Endodermal cell (in vitro differentiated cells): Measurements from ENCODE around the gene SDS. TPM values are rescaled to one million over a fixed set of nuclear protein-coding genes. Genes with fewer than 3 reads are reported as not detected.

Experiments used
- DNase-seq: peaks from one replicate; pipeline ENCODE4 v3.0.0-alpha.2; 2017
- H3K27ac ChIP-seq: 2 replicates; pipeline ENCODE4 v1.5.1; 2013; ENCODE audit warnings: mild to moderate bottlenecking, low read depth, low read length, moderate library complexity
- H3K27me3 ChIP-seq: 2 replicates; pipeline ENCODE4 v1.6.1; 2013; ENCODE audit warnings: mild to moderate bottlenecking, low read length, moderate library complexity; ENCODE audit not compliant: insufficient read depth, control insufficient read depth, poor library complexity, severe bottlenecking
- H3K36me3 ChIP-seq: 2 replicates; pipeline ENCODE4 v1.7.0; 2013; ENCODE audit warnings: mild to moderate bottlenecking, low read length, moderate library complexity; ENCODE audit not compliant: control insufficient read depth, insufficient read depth
- H3K4me1 ChIP-seq: one replicate; pipeline ENCODE4 v1.7.0; 2013; ENCODE audit warnings: low read length; ENCODE audit not compliant: control insufficient read depth, insufficient read depth
- H3K4me3 ChIP-seq: 2 replicates; pipeline ENCODE4 v1.5.1; 2013; ENCODE audit warnings: mild to moderate bottlenecking, low read length, moderate library complexity
- H3K9ac ChIP-seq: 2 replicates; pipeline ENCODE4 v1.6.1; 2013; ENCODE audit warnings: mild to moderate bottlenecking, low read length, moderate library complexity; ENCODE audit not compliant: poor library complexity, severe bottlenecking; ENCODE audit errors: extremely low read depth
- H3K9me3 ChIP-seq: 2 replicates; pipeline ENCODE4 v1.6.1; 2013; ENCODE audit warnings: mild to moderate bottlenecking, low read length, moderate library complexity; ENCODE audit not compliant: control insufficient read depth
- H3K27ac Mint-ChIP-seq: 2 replicates; pipeline ENCODE4 v1.8.0; 2020; ENCODE audit warnings: mixed read lengths
- H3K27me3 Mint-ChIP-seq: 2 replicates; pipeline ENCODE4 v1.8.0; 2021; ENCODE audit warnings: mild to moderate bottlenecking, mixed read lengths; ENCODE audit not compliant: insufficient read depth
- H3K36me3 Mint-ChIP-seq: 2 replicates; pipeline ENCODE4 v1.8.0; 2020; ENCODE audit warnings: low read depth, mixed read lengths
- H3K4me1 Mint-ChIP-seq: 2 replicates; pipeline ENCODE4 v1.8.0; 2020; ENCODE audit warnings: mixed read lengths
- H3K4me3 Mint-ChIP-seq: 2 replicates; pipeline ENCODE4 v1.8.0; 2020; ENCODE audit warnings: mild to moderate bottlenecking, moderate library complexity, mixed read lengths
- H3K9me3 Mint-ChIP-seq: 2 replicates; pipeline ENCODE4 v1.8.0; 2020; ENCODE audit warnings: mild to moderate bottlenecking, mixed read lengths
- WGBS, 2 experiments: methylation state at CpG; one replicate each; pipeline versions ENCODE4 v1.1.5 to v1.1.7; 2013; ENCODE audit warnings: missing lambda C conversion rate in 2 of 2, mixed read lengths in 1 of 2; ENCODE audit not compliant: insufficient coverage in 1 of 2, insufficient read length in 1 of 2; 5-methylcytosine and 5-hydroxymethylcytosine counted together
- total RNA-seq, 2 donors: library from RNA; stranded (reverse); fragmentation: NEBNext Ultra II Directional in 1 of 2; extraction: Animal tissue kit (Norgen Biotek cat#: 25700) in 1 of 2; gene quantifications; 2 replicates in 1 of 2; 3 replicates in 1 of 2; pipeline ENCODE4 v1.2.1, GENCODE V29; 2021
- TF ChIP-seq, protein P1 (sequence below): fragments of 200-600 bp; sonication (generic); conservative IDR thresholded peaks from 2 replicates; pipeline ENCODE4 v1.5.0; 2021; ENCODE audit warnings: antibody characterized with exemption, mild to moderate bottlenecking

SDS gene
- total RNA-seq, 2 donors from 2014 or later: not detected

GRCh38 chr12:113392520-113392919 is 11.2 kb downstream of the SDS start:
- Histone ChIP-seq H3K27ac (no peak overlapping the region), H3K9me3 (no peaks in the 10 kb centered on the region), H3K27me3 (no peaks in the 10 kb centered on the region), H3K4me1 (no peaks in the 10 kb centered on the region), H3K9ac (no peak overlapping the region), H3K36me3 (no peaks in the 10 kb centered on the region), H3K4me3 (no peak overlapping the region)
- Mint-ChIP-seq H3K4me3 (no peak overlapping the region), H3K4me1 (no peaks in the 10 kb centered on the region), H3K27me3 (peaks cover 10% of the 10 kb centered on the region), H3K9me3 (no peaks in the 10 kb centered on the region), H3K36me3 (peaks cover 9% of the 10 kb centered on the region), H3K27ac (no peak overlapping the region)
- no peak for DNase-seq
- 91 to 96% methylated on average over 6 to 7 of the region's 7 CpGs for WGBS, 2 experiments
- TF ChIP-seq, protein P1, sequence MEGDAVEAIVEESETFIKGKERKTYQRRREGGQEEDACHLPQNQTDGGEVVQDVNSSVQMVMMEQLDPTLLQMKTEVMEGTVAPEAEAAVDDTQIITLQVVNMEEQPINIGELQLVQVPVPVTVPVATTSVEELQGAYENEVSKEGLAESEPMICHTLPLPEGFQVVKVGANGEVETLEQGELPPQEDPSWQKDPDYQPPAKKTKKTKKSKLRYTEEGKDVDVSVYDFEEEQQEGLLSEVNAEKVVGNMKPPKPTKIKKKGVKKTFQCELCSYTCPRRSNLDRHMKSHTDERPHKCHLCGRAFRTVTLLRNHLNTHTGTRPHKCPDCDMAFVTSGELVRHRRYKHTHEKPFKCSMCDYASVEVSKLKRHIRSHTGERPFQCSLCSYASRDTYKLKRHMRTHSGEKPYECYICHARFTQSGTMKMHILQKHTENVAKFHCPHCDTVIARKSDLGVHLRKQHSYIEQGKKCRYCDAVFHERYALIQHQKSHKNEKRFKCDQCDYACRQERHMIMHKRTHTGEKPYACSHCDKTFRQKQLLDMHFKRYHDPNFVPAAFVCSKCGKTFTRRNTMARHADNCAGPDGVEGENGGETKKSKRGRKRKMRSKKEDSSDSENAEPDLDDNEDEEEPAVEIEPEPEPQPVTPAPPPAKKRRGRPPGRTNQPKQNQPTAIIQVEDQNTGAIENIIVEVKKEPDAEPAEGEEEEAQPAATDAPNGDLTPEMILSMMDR: no peak

GRCh38 chr12:113391650-113392337 is 11.9 kb downstream of the SDS start:
- H3K9me3 Mint-ChIP-seq: no peaks in the 10 kb centered on the region
- Histone ChIP-seq H3K27me3 (no peaks in the 10 kb centered on the region), H3K36me3 (no peaks in the 10 kb centered on the region), H3K4me1 (no peaks in the 10 kb centered on the region), H3K4me3 (no peak overlapping the region), H3K9me3 (no peaks in the 10 kb centered on the region), H3K27ac (no peak overlapping the region), H3K9ac (no peak overlapping the region)
- H3K4me3 Mint-ChIP-seq: no peak overlapping the region
- H3K4me1 Mint-ChIP-seq: no peaks in the 10 kb centered on the region
- H3K27ac Mint-ChIP-seq: no peak overlapping the region
- no peak for DNase-seq
- H3K36me3 Mint-ChIP-seq: peaks cover 16% of the 10 kb centered on the region
- peaks cover 10% of the 10 kb centered on the region for H3K27me3 Mint-ChIP-seq
- TF ChIP-seq, protein P1: no peak
- 90 to 95% methylated on average over 6 to 9 of the region's 9 CpGs for WGBS, 2 experiments

- Mint-ChIP-seq H3K4me1 (no peaks in the 10 kb centered on the region), H3K27me3 (peaks cover 10% of the 10 kb centered on the region), H3K4me3 (no peak overlapping the region), H3K27ac (no peak overlapping the region), H3K9me3 (no peaks in the 10 kb centered on the region), H3K36me3 (peaks cover 17% of the 10 kb centered on the region)
- no peaks in the 10 kb centered on the region for H3K27me3 ChIP-seq
- H3K9ac ChIP-seq: no peak overlapping the region
- no peaks in the 10 kb centered on the region for H3K4me1 ChIP-seq
- TF ChIP-seq, protein P1: no peak
- H3K4me3 ChIP-seq: no peak overlapping the region
- no peak for DNase-seq
- 89 to 100% methylated on average over 1 to 3 of the region's 3 CpGs for WGBS, 2 experiments
- no peak overlapping the region for H3K27ac ChIP-seq
- H3K9me3 ChIP-seq: no peaks in the 10 kb centered on the region
- H3K36me3 ChIP-seq: no peaks in the 10 kb centered on the region
These were observed 12.5 kb downstream of the SDS start for GRCh38 chr12:113391145-113391544.
